SK-N-SH (cell line): ENCODE measurements around the gene KAT6B. TPM values are rescaled to one million over a fixed set of nuclear protein-coding genes. Genes with fewer than 3 reads are reported as not detected.

Source experiments
- CTCF ChIA-PET: fragments of 300-600, 350-600 bp; formaldehyde crosslinking; extraction: SDS; loops from one replicate; lab custom pipeline; 2021; lab: Yijun Ruan, JAX
- POLR2A ChIA-PET: fragments of 350-600 bp; sonication (Branson Sonifier 250); formaldehyde crosslinking; extraction: SDS; loops from one replicate; lab custom pipeline; 2020; ENCODE audit warnings: antibody characterized with exemption, inconsistent platforms; lab: Yijun Ruan, JAX
- DNase-seq: peaks from one replicate; pipeline ENCODE4 v3.0.0; 2012
- H2AFZ ChIP-seq: fragments of 200-600 bp; sonication (generic); 2 replicates; pipeline ENCODE4 v1.8.1; 2016; ENCODE audit warnings: antibody characterized with exemption, mild to moderate bottlenecking, low read depth
- H3F3A ChIP-seq: fragments of 200-600 bp; sonication (generic); replicated peaks from 2 replicates; pipeline ENCODE3; 2016; ENCODE audit warnings: antibody characterized with exemption, mild to moderate bottlenecking; ENCODE audit not compliant: insufficient read depth
- H3K27ac ChIP-seq, 2 experiments: fragments of 200-500 bp in 1 of 2; fragments of 200-600 bp in 1 of 2; sonication (Bioruptor generic) in 1 of 2; sonication (generic), shearing (Covaris generic) in 1 of 2; 2 replicates each; pipeline versions ENCODE4 v1.5.1 to v1.6.1; 2014 to 2016; ENCODE audit warnings: low read depth in 2 of 2, inconsistent platforms in 1 of 2, low read length in 1 of 2, mild to moderate bottlenecking in 1 of 2, mixed read lengths in 1 of 2
- H3K27me3 ChIP-seq: fragments of 200-600 bp; sonication (generic), shearing (Covaris generic); 2 replicates; pipeline ENCODE4 v1.6.1; 2016; ENCODE audit warnings: mixed run types; ENCODE audit not compliant: insufficient read depth
- H3K36me3 ChIP-seq, 2 experiments: fragments of 200-500 bp in 1 of 2; fragments of 200-600 bp in 1 of 2; sonication (Bioruptor generic) in 1 of 2; sonication (generic) in 1 of 2; replicated peaks in 1 of 2; 2 replicates each; pipeline versions ENCODE3 to v1.5.1; 2014 to 2016; ENCODE audit warnings: low read length in 1 of 2, mild to moderate bottlenecking in 1 of 2; ENCODE audit not compliant: insufficient read depth in 2 of 2, control insufficient read depth in 1 of 2
- H3K4me1 ChIP-seq, 2 experiments: fragments of 200-500 bp in 1 of 2; fragments of 200-600 bp in 1 of 2; sonication (Bioruptor generic) in 1 of 2; sonication (generic), shearing (Covaris generic) in 1 of 2; 2 replicates each; pipeline versions ENCODE4 v1.5.1 to v1.6.1; 2014 to 2016; ENCODE audit warnings: low read depth in 1 of 2, low read length in 1 of 2, mixed run types in 1 of 2; ENCODE audit not compliant: insufficient read depth in 2 of 2, control insufficient read depth in 1 of 2
- H3K4me2 ChIP-seq: fragments of 200-600 bp; sonication (generic), shearing (Covaris generic); 2 replicates; pipeline ENCODE4 v1.6.1; 2017; ENCODE audit warnings: mixed run types
- H3K4me3 ChIP-seq, 2 experiments: fragments of 200-500 bp in 1 of 2; fragments of 200-600 bp in 1 of 2; sonication (Bioruptor generic) in 1 of 2; sonication (generic), shearing (Covaris generic) in 1 of 2; 2 replicates each; pipeline versions ENCODE4 v1.5.1 to v1.8.1; 2014 to 2016; ENCODE audit warnings: low read depth in 2 of 2, inconsistent platforms in 1 of 2, low read length in 1 of 2, mild to moderate bottlenecking in 1 of 2, mixed read lengths in 1 of 2, moderate library complexity in 1 of 2
- H3K79me2 ChIP-seq: fragments of 200-600 bp; sonication (generic); 2 replicates; pipeline ENCODE4 v1.8.1; 2017; ENCODE audit warnings: mild to moderate bottlenecking; ENCODE audit not compliant: insufficient read depth
- H3K9ac ChIP-seq: fragments of 200-600 bp; sonication (generic); 2 replicates; pipeline ENCODE4 v1.6.1; 2017; ENCODE audit warnings: mixed run types
- H3K9me2 ChIP-seq: fragments of 200-600 bp; sonication (generic); 2 replicates; pipeline ENCODE4 v1.6.1; 2017; ENCODE audit warnings: mixed run types
- H3K9me3 ChIP-seq: fragments of 200-600 bp; sonication (generic); 2 replicates; pipeline ENCODE4 v1.6.1; 2017; ENCODE audit warnings: mixed run types, mild to moderate bottlenecking, moderate library complexity
- H4K20me1 ChIP-seq: fragments of 200-600 bp; sonication (generic); 2 replicates; pipeline ENCODE4 v1.6.1; 2017; ENCODE audit warnings: mild to moderate bottlenecking, mixed run types; ENCODE audit not compliant: insufficient read depth
- CHD2 ChIP-seq: fragments of 150-350 bp; IDR thresholded peaks from 2 replicates; pipeline ENCODE4 v1.6.1; 2018; ENCODE audit warnings: low read length; ENCODE audit not compliant: partially characterized antibody
- ELF1 ChIP-seq: IDR thresholded peaks from 2 replicates; pipeline ENCODE4 v1.4.0; 2012
- EP300 ChIP-seq, 2 experiments: IDR thresholded peaks; 2 replicates each; pipeline versions ENCODE4 v1.4.0 to v1.6.1; 2012; ENCODE audit warnings: borderline replicate concordance in 1 of 2, low read depth in 1 of 2, low read length in 1 of 2
- EZH2phosphoT487 ChIP-seq: fragments of 200-600 bp; sonication (generic); IDR thresholded peaks from 2 replicates; pipeline ENCODE4 v1.6.1; 2017; ENCODE audit warnings: low read depth, mixed run types, mild to moderate bottlenecking, antibody characterized with exemption, moderate library complexity, borderline replicate concordance
- FOXJ3 ChIP-seq: sonication (generic); formaldehyde crosslinking; IDR thresholded peaks from 2 replicates; pipeline ENCODE4 v1.5.1; 2020; ENCODE audit warnings: mild to moderate bottlenecking, missing genetic modification reagents
- GABPA ChIP-seq: IDR thresholded peaks from 2 replicates; pipeline ENCODE4 v1.4.0; 2012; ENCODE audit warnings: low read depth, mild to moderate bottlenecking
- IRF3 ChIP-seq: fragments of 150-350 bp; IDR thresholded peaks from 2 replicates; pipeline ENCODE4 v1.6.1; 2016; ENCODE audit warnings: mild to moderate bottlenecking, low read depth, low read length
- MEF2A ChIP-seq: IDR thresholded peaks from 2 replicates; pipeline ENCODE4 v1.4.0; 2012; ENCODE audit warnings: low read depth, borderline replicate concordance
- MXI1 ChIP-seq: IDR thresholded peaks from 2 replicates; pipeline ENCODE4 v1.6.1; 2012; ENCODE audit warnings: mild to moderate bottlenecking, low read depth, low read length, improper control_type of control experiment
- NRF1 ChIP-seq: IDR thresholded peaks from 2 replicates; pipeline ENCODE4 v1.6.1; 2012; ENCODE audit warnings: low read depth, mild to moderate bottlenecking, low read length
- POLR2AphosphoS5 ChIP-seq: IDR thresholded peaks from 2 replicates; pipeline ENCODE4 v1.6.1; 2012; ENCODE audit warnings: low read depth, low read length
- RAD21 ChIP-seq: IDR thresholded peaks from 2 replicates; pipeline ENCODE4 v1.6.1; 2012; ENCODE audit warnings: mild to moderate bottlenecking, low read length
- REST ChIP-seq: IDR thresholded peaks from 2 replicates; pipeline ENCODE4 v1.6.1; 2012; ENCODE audit warnings: mild to moderate bottlenecking, low read depth, low read length, moderate library complexity
- RFX5 ChIP-seq: IDR thresholded peaks from 2 replicates; pipeline ENCODE4 v1.6.1; 2012; ENCODE audit warnings: mild to moderate bottlenecking, improper control_type of control experiment, low read length
- RXRA ChIP-seq: IDR thresholded peaks from 2 replicates; pipeline ENCODE4 v1.4.0; 2012; ENCODE audit warnings: low read depth, mild to moderate bottlenecking, borderline replicate concordance
- SIN3A ChIP-seq: IDR thresholded peaks from 2 replicates; pipeline ENCODE4 v1.6.1; 2012; ENCODE audit warnings: low read depth, mild to moderate bottlenecking, low read length, moderate library complexity, borderline replicate concordance
- SMC3 ChIP-seq: IDR thresholded peaks from 2 replicates; pipeline ENCODE4 v1.6.1; 2012; ENCODE audit warnings: low read depth, low read length, improper control_type of control experiment
- TAF1 ChIP-seq: IDR thresholded peaks from 2 replicates; pipeline ENCODE4 v1.6.1; 2012; ENCODE audit warnings: low read depth, mild to moderate bottlenecking, low read length, moderate library complexity, borderline replicate concordance
- USF1 ChIP-seq: IDR thresholded peaks from 2 replicates; pipeline ENCODE4 v1.4.0; 2012; ENCODE audit warnings: low read depth, borderline replicate concordance
- WGBS: methylation state at CpG from one replicate; pipeline ENCODE4 v1.1.6; 2017; ENCODE audit warnings: low lambda C conversion rate; 5-methylcytosine and 5-hydroxymethylcytosine counted together
- polyA plus RNA-seq, 3 experiments: library from polyadenylated mRNA; depleted of rRNA; stranded (reverse); fragments of >200 nt; gene quantifications; 2 replicates each; pipeline ENCODE4 v1.2.3, GENCODE V29; 2012

Gene KAT6B
- polyA plus RNA-seq, 1 of the 3 experiments (the other 2 are of a cell fraction), result 4.3 TPM

GRCh38 chr10:74969093-74969492 lies 142.7 kb downstream of the KAT6B start (continued):
- no peak for TF ChIP-seq REST
- TF ChIP-seq RXRA, result no peak
- no peak for TF ChIP-seq MXI1
- no peak for TF ChIP-seq RAD21

- Histone ChIP-seq H2AFZ (no peak overlapping the region), H3K9me3 (no peaks in the 10 kb centered on the region), H3K36me3 (peaks cover 3 to 23% of the 10 kb centered on the region in 2 experiments), H3K27me3 (no peaks in the 10 kb centered on the region), H3K9ac (no peak overlapping the region), H3K4me1 (peaks cover 24 to 28% of the 10 kb centered on the region in 2 experiments; a peak in 3 of 4 replicates), H3K79me2 (peaks cover 17% of the 10 kb centered on the region), H3F3A (peaks cover 3% of the 10 kb centered on the region), H3K4me2 (no peak overlapping the region), H3K27ac (no peak overlapping the region), H3K9me2 (no peaks in the 10 kb centered on the region), H4K20me1 (no peaks in the 10 kb centered on the region; the same call in 1 of the 2 replicates), H3K4me3 (no peak overlapping the region)
- WGBS, result 89% methylated on average over 4 of the region's 4 CpGs
- TF ChIP-seq IRF3 (no peak), EZH2phosphoT487 (no peak), SMC3 (no peak)
- POLR2A ChIA-PET, result interaction anchor here (0.6 kb wide), 1 partner anchor 12 kb away, joined by 3 read pairs; no protein-coding TSS in a partner anchor
- CTCF ChIA-PET, result interaction anchor here (1.8 to 2.3 kb wide), 2 partner anchors 10 to 20 kb away, joined by 4 to 8 read pairs; no protein-coding TSS in a partner anchor
- DNase-seq, result no peak
These were observed 143.1 kb downstream of the KAT6B start for GRCh38 chr10:74969530-74969929.

GRCh38 chr10:74973741-74974392 lies 147.5 kb downstream of the KAT6B start:
- Histone ChIP-seq H3K27ac (no peak overlapping the region), H2AFZ (no peak overlapping the region), H3K9ac (no peak overlapping the region), H3K4me3 (no peak overlapping the region), H3K9me3 (no peaks in the 10 kb centered on the region), H3K4me1 (peaks cover 15 to 19% of the 10 kb centered on the region in 2 experiments; a peak in 3 of 4 replicates), H3K79me2 (peaks cover 8% of the 10 kb centered on the region; the same call in 1 of the 2 replicates), H4K20me1 (no peaks in the 10 kb centered on the region; the same call in 1 of the 2 replicates), H3K27me3 (no peaks in the 10 kb centered on the region), H3K9me2 (no peaks in the 10 kb centered on the region), H3F3A (peaks cover 3% of the 10 kb centered on the region), H3K36me3 (peaks cover 36 to 49% of the 10 kb centered on the region in 2 experiments), H3K4me2 (no peak overlapping the region)
- ChIA-PET CTCF (interaction anchor here (1.8 kb wide), 2 partner anchors 12 to 15 kb away, joined by 4 to 5 read pairs; no protein-coding TSS in a partner anchor), POLR2A (no interaction called here)
- 88% methylated on average over 2 of the region's 2 CpGs for WGBS
- no peak for DNase-seq
- TF ChIP-seq TAF1 (no peak), RFX5 (no peak), NRF1 (no peak), USF1 (no peak), EZH2phosphoT487 (no peak), MXI1 (no peak), ELF1 (no peak), POLR2AphosphoS5 (no peak), MEF2A (no peak), SIN3A (no peak), GABPA (no peak), FOXJ3 (CRISPR knock-in tag) (no peak), CHD2 (no peak), EP300 (IDR thresholded peaks at IDR 0.05; ENCODE audit: borderline replicate concordance in 1 of 2, low read depth in 1 of 2, low read length in 1 of 2) (no peak), RXRA (no peak)
